ENCODE data around the gene COPS7B. TPM values are rescaled to one million over a fixed set of nuclear protein-coding genes. Genes with fewer than 3 reads are reported as not detected.

COPS7B gene
- total RNA-seq, 1 experiment from 2014 or later: 25.2 TPM

GRCh38 chr2:231785822-231786176 is 446 bp upstream of the COPS7B start:
- no peak for DNase-seq (ENCODE audit: low read depth)

- DNase-seq (ENCODE audit: low read depth): no peak
Measured at GRCh38 chr2:231786917-231787292, 660 bp downstream of the COPS7B start.

DNA sequence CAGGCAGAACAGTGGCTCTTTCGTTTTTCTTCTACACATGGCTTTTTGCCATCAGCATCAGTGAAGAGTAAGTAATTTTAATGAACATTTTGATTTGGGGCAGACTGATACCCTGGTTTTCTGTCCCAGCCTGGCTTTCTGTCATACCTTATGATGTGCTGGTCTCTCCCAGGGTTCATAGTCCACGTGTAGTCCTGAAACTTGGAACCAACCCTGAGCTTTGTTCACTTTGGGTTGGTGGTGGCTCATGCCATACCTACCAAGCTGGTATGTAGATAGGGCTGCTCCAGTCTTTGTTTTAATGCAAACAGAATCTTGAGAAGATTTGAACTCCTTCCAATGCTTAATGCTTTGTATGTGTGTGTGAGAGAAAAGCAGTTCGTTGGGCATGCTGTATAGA is 4.9 kb downstream of the COPS7B start:
- DNase-seq (ENCODE audit: low read depth): no peak

DNA sequence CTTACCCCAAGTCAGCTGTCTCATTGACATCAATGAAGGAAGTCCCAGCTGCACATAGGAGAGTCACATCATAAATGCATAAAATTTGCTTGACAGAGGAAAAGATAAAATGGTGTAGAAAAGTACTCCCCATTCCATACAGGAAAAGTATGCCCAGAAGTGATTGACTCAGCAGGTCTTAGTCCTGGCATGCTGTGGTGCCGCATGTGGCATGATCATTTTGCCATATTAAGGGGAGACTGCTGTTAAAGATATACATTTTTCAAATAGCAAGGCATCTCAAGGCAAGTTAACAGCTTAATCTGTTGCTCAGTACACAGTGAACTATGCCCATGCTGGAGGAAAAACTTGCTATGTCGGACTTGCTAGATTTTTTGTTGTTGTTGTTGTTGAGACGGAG is 8.1 kb downstream of the COPS7B start:
- DNase-seq (ENCODE audit: low read depth): no peak

DNA sequence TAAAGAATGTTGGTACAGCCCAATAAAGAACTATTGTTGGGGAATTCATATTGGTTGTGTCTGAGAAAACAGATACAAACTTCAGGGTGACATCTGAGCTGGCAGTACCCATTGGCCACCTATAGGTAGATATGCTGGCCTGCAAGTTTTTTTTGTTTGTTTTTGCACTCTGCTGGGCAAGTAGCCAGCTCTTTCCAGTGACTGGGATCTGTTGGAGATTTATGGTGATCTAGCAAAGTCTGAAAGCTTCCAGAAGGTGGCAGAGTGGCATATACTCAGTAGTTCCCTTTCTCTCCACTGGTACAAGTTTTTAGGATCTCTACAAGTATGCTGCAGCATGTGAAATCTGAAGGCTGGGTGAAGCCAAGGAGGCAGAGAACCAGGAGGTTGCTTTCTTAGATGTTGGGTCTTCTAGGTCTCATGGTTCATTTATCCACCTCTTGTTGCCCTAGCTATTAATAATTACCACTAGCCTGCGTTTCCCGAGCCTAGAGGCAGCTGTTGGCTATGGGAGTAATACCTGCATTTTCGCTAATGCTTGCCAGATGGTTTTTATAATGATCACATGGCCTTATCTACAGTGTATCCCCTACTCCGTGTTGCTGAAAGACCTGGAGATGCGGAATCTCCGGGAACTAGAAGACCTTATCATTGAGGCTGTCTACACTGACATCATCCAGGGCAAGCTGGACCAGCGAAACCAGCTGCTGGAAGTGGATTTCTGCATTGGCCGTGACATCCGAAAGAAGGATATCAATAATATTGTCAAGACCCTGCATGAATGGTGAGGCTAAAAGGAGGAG is 9.5 kb downstream of the COPS7B start:
- peak; percentile 48 for DNase-seq (ENCODE audit: low read depth)

- DNase-seq (ENCODE audit: low read depth): peak; percentile 26
Measured at GRCh38 chr2:231800493-231801091, 14.3 kb downstream of the COPS7B start.

GRCh38 chr2:231803501-231804138 is 17.4 kb downstream of the COPS7B start:
- DNase-seq (ENCODE audit: low read depth): no peak

DNA sequence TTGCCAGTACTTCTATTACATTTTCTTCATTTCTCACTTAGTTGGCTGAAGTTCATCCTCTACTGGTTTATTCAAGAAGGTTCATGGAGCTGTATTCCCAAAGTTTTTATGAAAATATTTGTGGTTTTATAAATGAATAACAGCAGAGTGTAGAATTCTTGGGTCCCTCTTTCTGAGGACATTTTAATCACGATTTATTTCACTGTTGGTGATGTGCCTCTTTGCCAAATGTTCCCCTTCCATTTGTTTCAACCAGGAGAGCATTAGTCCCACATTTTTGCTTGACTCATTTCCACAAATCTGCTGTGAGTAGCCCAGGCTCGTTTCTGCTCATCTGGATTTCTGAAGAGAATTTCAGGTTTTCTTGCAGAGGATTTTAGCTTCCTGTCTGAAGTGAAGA is 20.8 kb downstream of the COPS7B start:
- no peak for DNase-seq (ENCODE audit: low read depth)

- peak; percentile 48 for DNase-seq (ENCODE audit: low read depth)
Measured at GRCh38 chr2:231810905-231811304, 24.7 kb downstream of the COPS7B start.

GRCh38 chr2:231816327-231817026 is 30.2 kb downstream of the COPS7B start:
- no peak for DNase-seq (ENCODE audit: low read depth)

DNA sequence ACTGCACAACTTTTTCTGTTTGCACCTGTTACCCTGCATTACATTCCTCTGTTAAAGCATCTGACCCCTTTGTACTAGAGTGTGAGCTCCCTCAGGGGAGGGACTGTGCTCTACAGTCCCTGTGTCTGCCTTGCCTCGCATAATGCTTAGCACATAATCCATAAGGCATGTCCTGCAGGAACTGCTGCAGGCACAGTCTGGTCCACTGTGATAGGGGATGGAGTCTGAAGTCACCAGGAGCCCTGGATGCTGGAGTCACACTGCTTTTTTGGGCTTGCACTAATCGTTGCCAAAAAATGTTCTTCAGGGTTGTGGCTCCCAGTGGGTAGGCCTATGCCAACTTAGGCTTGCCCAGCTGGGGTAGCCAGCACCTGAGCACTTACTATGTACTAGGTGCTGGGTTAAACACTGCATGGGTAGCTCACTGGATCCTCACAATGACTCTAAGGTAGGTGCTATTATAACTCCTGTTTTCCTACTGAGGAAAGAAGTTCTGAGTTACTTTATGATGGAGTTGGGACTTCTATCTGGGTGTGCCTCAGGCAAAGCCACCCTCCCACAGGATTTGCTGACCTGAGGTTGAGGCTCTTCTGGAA is 33.3 kb downstream of the COPS7B start:
- no peak for DNase-seq (ENCODE audit: low read depth)

GRCh38 chr2:231820786-231821303 is 34.6 kb downstream of the COPS7B start:
- no peak for DNase-seq (ENCODE audit: low read depth)

GRCh38 chr2:231821908-231822307 is 35.7 kb downstream of the COPS7B start:
- DNase-seq (ENCODE audit: low read depth): no peak

GRCh38 chr2:231853105-231853504 is 66.9 kb downstream of the COPS7B start:
- no peak for DNase-seq (ENCODE audit: low read depth)

DNA sequence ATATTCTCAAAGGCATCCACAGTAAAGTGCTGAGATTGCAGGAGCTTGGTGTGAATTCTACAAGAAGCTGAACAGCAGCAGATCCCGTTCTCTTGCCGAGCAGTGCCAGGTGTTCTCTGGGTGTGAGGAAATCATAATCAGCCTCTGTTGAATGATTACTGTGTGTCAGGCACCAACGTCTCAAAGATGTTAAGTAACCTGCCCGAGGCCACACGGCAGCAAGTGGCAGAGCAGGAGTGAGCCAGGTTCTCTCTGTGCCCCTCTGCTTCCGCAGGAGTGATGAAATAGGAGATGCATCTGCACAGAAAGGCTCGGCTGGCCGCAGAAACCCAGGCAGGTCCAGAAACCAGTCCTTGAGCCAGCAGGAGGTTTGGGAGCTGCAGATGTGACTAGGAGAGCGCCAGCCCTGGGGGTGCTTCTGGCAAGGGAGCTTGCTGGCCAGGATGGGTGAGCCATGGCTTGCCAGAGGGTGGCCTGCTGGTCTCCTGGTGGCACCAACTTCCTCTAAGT is 68.4 kb downstream of the COPS7B start:
- DNase-seq (ENCODE audit: low read depth): no peak

GRCh38 chr2:231856959-231857358 is 70.7 kb downstream of the COPS7B start:
- no peak for DNase-seq (ENCODE audit: low read depth)

Other genes with a start within 250 kb of the COPS7B start
- not detected in 2 replicates for gene TEX44, start 193.6 kb upstream of the COPS7B start, total RNA-seq (2014; rRNA removed; shearing (Covaris generic))
- gene PTMA, start 77.9 kb upstream of the COPS7B start, total RNA-seq (2014; rRNA removed; shearing (Covaris generic)): 969 and 1,053 TPM in 2 replicates
- 61.8 and 64.3 TPM in 2 replicates for gene PDE6D, start 5.2 kb upstream of the COPS7B start, total RNA-seq (2014; rRNA removed; shearing (Covaris generic))
- not detected in 2 replicates for gene NPPC, start 140.0 kb downstream of the COPS7B start, total RNA-seq (2014; rRNA removed; shearing (Covaris generic))
- gene DIS3L2, start 175.3 kb downstream of the COPS7B start, total RNA-seq (2014; rRNA removed; shearing (Covaris generic)): 22.3 TPM in 2 replicates